GM19455 (cell line): Measurements from ENCODE around the gene ASXL2.
"Not testable (repeated sequence)": the region's sequence is repeated elsewhere in the genome, so short reads cannot be mapped to it uniquely, and the experiment has no call there.

Source experiments
- ATAC-seq: cut with Tn5 transposase; IDR thresholded peaks from one replicate; pipeline ENCODE4 v1.9.1; 2021; ENCODE audit not compliant: unreplicated experiment

Gene ASXL2

DNA sequence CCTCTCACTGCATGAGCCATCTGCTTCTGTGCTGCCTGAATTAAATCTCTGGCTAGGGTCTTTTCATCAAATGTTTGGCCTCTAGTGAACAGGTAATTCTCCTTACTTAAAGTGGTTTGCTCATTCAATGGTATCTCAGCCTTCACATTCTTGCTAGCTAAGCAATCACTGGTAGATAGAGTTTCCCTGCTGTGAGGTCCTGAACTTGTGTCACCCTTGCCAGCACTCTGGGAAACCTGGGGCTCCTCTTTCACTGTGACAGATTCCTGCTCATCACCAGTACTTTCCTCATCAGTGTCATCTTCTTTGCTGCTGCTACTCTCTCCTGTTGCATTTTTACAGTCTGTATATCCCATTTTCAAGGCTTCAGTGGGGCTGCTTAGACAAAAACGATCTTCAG is 135.8 kb downstream of the ASXL2 start:
- no peak for ATAC-seq

DNA sequence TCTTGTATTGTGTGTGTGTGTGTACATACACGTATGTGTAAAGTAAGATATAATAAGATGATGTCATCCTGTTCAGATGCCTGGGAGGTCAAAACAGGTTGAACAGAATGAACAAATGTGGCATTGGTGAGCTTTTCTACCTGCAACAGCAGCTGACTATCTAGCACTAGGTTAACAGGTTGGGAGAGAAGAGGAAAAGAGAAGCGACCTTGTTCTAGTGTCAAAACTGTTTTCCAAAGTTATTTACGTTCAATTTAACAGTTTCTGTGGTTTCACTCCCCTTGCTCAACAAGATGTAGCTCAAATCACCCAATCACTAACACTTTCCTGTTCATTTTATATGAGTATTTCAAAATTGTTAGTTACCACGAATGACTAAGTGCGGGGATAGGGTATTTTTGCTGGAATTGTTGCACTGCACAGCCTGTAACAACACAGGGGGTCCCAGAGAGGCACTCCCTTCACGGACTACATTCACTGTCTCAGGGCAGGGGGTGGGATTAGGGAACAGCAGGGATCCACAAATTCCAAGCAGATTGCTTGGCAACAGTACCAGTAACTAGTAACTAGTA is 137.4 kb downstream of the ASXL2 start:
- ATAC-seq: no peak

DNA sequence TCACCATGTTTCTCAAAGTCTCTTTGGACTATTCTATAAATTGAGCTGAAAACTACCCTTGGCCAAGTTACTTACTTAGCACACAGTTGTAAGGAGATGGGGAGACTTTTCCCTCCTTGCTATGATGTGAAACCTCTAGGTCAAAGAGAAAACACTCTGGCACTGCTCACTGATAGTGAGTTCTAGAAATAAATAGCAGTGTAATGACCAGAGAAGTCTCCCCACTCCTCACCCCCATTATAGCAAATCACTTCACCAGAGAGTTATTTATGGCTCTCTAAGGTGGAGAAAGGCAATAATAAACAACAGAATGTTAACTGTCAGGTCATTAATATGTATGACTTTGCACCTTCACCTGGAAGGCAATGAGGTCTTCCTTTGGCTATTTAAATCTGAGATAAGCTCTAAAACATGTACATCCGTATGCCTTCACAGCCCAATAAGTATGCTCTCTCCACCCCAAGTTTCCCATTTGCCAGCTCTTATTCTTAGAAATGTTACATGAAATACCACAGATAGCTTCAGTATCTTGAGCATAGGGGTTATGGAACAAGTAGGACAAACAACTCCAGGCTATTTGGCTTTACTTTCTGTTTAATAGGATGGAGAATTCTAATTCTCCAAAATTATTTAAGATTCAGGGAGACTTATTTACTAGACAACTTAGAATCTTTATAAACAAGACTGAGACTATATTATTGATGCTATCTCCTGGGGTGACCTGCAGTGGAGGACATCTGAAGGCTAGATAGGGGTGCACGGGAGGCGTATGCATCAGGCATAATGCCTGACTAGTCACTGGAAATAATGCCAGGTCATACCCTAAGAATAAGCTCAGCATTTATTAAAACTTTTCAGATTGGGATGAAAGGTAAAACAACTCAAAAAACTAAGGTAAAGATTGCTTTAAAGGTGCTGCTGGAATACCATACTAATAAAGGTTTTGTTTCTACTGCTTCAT is 139.6 kb downstream of the ASXL2 start:
- no peak for ATAC-seq

DNA sequence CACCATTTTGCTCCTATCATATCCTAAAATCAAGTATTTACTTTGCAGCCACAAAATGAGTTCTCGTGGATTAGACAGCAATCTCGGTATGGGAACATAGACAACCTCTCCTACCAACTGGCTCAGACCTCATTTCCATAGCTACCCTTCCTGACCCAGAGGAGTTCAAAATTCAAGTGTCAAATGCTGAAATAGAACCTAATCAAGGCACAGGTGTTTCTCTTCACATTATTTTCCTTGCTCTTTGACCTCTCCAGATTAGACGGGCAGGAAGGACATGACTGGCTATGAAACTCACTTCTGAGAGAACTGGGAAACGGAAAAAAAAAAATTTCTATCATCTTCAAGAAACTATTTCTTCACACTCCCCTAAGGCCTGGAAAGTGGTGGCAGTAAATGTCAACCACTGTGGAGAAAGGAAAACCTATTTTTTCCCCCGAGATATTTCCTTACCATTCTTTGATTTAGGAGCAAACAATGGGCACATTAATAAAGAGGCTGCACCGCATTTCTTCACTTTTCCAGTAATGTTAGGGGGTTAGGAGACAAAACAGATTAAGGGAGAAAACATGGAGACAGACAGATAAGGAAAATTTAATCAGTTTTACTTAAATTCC is 141.3 kb downstream of the ASXL2 start:
- ATAC-seq: no peak

DNA sequence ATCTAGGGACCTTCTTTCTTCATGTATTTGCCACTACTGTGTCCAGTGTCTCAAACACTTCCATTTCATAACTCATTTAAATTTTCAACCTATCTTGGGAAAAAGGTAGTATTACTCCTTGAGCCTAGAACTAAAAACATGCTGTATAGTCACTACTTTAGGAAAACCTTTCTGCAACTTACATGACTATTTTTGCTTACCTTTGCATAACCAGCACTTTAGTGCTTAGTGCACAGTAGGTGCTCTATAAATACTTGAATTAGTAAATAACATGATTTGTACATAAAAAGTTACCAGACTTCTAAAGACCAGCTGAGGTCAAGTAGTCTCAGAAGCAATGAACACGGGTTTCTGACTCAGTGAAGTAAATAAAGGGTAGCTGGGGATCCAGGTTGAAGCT is 142.5 kb downstream of the ASXL2 start:
- ATAC-seq: no peak

DNA sequence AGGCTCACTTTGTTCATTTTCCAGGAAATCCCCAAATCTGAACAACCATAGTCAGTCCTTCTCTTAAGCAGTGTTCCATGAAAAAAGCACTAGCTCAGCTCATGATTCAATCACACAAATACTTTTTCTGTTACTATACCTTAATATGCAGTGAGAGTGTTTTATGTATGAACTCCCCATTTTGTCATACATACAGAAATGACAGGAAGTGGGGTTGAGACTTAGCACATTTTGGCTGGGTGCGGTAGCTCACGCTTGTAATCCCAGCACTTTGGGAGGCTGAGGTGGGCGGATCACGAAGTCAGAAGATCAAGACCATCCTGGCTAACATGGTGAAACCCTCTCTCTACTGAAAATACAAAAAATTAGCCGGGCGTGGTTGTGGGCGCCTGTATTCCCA is 149.7 kb downstream of the ASXL2 start:
- ATAC-seq: no peak

DNA sequence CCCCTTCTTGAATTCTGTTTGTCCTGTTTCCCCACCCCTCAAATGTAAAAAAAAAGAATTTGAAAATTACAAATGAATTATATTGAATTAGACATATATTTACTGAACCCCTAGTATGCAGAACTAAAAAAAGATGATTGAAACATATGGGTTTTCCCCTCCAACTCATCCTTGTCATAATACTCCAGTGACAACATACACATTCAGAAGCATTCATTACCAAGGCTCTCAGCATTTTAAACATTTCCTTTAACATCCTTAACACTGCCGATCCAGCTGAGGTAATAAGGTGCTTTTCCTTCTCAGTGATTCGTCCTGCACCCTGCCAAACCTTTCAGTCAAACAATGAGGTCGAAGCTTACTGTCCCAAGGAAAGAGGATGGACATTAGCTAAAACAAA is 151.8 kb downstream of the ASXL2 start:
- ATAC-seq: no peak

DNA sequence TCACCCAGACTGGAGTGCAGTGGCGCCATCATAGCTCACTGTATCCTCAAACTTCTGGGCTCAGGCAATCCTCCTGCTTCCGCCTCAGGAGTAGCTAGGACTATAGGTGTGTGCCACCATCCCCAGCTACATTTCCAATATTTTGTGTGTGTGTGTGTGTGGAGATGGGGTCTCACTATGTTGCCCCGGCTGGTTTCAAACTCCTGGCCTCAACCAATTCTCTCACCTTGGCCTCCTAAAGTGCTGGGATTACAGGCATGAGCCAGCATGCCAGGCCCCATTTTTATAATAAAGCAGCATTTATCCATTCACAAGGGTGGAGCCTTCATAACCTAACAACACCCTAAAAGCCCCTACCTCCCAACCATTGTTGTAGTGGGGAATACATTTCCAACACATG is 152.4 kb downstream of the ASXL2 start:
- ATAC-seq: no peak

DNA sequence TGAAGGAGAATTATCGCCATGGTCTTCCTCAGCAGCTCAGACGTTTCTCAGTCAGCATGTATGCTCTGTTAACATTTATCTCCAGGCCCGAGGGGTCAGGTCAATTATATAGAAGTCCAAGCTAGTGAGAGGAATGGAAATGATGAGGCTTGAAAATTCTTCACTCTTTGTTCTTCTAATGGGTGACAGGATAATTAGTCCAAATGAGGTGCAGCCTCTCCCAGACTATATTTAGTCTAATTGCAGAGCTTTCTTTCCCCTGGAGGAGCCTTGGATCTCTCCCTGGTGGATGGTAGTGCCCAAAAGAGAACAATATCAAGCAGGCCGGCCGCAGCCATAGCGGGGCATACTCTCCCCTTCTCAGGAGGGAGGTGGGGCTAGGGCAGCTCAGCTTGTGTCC is 153.5 kb downstream of the ASXL2 start:
- no peak for ATAC-seq

DNA sequence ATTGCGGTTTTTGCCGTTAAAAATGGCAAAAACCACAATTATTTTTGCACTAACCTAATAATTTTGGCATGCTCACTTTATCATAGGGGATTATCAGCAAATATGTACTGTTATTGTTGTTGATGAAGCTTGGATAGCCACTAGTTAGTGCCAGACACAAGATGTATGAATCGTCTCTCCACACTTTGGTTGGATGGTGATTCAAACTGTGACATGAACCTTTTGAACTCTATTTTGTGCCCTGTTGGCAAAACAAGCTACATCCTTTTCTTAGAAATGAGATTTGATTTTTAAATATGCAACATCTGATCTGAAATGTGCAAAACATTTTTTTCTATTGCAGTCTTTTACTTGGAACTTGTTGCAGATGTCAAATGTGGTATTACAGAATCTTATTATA is 156.1 kb downstream of the ASXL2 start:
- ATAC-seq: no peak

DNA sequence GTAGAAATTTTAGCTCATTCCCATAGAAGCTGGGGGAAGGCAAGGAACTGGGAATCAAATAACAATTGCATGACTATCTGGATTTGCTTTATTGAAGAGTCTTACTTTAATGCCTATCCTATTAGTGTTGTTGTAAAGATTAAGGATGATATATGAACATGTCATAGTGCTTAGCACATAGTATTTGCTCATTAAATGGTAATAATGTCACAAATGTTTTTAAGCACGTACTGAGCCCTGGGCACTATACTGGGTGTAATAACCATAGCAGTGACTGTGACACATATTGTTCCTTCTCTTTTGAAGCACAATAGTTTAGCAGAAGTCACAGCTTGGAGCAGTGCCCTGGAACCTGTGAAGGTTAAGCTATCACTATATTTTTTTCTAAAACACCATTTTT is 157.7 kb downstream of the ASXL2 start:
- ATAC-seq: no peak

DNA sequence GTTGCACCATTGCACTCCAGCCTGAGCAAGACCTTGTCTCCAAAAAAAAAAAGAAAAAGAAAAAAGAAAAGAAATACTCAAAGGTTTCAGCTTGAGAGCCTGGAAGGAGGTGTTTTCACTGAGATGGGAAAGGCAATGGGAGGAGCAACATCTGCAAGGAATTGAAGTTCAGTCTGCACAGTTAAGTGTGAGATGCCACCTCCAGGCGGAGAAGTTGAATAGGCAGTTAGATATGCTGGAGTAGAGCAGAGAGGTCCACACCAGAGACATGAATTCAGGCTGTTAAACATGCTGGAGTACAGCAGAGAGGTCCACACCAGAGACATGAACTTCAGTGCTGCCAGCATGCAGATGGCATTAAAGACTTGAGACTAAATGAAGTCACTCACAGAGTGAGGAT is 163.5 kb downstream of the ASXL2 start:
- no peak for ATAC-seq

DNA sequence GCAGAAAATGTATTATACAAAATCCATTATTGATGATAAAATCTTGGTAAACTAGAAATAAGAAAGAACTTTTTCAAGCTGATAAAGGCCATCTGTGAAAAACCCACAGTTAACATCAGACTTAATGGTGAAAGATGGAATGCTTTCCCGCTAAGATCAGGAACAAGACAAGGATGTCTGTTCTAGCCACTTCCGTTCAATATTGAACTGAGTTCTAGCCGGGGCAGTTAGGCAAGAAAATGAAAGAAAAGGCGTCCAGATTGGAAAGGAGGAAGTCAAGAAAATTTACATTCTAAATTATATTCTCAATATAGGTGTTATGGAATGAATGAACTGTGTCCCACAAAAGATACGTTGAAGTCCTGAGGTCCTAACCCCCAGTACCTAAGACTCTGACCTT is 165.8 kb downstream of the ASXL2 start:
- no peak for ATAC-seq

DNA sequence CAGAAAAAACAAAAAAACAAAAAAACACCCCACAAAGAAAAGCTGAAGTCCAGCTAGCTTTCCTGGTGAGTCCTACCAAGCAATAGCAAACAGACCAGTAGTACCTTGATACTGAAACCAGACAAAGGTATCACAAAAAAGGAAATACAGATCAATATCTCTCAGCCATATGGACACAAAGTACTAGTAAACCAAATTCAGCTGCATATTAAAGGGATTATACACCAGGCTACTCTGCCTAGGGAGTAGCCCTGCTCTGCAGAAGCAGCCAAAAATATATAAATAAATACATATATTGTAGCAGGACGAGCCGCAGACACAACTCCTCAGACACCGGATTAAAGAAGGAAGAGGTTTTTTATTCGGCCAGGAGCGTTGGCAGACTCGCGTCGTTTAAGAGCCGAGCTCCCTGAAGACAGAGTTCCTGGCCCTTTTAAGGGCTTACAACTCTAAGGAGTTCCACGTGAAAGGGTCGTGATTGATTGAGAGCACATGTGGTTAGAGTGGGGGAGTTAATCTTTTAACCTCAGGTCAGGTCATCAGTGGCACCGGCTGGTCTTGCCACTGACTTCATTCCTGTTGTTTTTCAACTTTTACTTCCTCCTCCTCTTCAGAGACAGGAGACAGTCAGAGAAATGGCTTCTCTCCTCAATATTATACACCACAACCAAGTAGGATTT is 166.5 kb downstream of the ASXL2 start:
- ATAC-seq: no peak

DNA sequence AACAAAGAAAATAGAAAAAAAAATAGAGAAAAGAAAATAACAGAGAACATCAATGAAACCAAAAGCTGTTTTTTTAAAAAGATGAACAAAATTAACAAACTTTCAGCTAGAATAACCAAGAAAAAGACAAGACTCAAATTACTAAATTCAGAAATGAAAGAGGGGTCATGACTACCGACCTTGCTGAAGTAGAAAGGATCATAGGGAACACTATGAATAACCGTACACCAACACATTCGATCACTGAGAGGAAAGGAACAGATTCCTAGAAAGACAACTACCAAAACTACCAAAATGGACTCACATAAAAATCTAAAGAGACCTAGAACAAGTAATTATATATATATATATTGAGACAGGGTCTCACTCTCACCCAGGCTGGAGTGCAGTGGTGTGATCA is 167.5 kb downstream of the ASXL2 start:
- ATAC-seq: no peak

DNA sequence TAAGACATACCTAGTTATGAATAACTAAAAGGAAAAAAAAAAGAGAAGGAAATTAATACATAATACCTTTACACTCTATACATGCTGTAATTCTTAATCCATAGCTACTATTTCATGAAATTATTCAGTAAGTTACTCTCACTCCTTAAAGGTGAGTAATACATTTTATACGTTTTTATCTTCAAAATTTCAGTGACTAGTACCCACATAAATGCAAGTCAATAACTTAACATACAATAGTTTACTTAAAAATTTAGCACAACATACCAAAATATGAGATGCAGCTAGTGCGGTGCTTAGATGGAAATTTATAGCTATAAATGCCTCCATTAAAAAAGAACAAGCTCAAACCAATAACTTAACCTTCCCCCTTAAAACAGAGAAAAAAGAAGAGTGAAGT is 168.9 kb downstream of the ASXL2 start:
- ATAC-seq: no peak

DNA sequence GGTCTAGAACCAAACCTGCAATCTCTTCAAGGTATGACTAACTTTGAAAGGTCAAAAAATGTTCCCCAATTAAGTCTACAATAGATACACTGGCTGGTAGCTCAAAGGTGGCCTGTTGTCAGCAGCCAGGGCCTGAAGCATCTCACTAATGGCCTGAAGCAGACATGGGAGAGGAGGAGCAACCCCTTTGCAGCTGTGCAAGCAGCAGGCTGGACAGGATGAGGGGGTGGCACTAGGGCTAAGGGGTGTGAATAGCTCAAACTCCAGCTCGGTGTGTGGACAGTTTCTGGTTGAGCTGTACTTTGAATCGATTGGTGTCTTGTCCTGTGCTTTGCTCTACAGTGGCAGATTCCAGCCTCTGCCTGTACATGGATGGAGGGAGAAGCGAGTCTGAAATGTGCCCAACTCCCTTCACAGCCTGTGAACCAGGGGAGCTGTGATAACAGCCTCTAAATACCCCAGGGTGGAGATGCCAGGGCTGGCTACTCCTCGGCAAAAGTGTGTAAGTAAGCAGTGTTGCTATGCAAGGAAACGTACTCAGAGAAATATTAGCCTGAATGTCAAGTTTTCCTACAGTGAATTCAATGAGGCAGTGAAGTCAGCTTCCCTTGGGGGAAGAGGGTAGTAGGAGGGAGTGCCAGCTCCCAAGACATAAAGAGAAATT is 170.2 kb downstream of the ASXL2 start:
- ATAC-seq: no peak

DNA sequence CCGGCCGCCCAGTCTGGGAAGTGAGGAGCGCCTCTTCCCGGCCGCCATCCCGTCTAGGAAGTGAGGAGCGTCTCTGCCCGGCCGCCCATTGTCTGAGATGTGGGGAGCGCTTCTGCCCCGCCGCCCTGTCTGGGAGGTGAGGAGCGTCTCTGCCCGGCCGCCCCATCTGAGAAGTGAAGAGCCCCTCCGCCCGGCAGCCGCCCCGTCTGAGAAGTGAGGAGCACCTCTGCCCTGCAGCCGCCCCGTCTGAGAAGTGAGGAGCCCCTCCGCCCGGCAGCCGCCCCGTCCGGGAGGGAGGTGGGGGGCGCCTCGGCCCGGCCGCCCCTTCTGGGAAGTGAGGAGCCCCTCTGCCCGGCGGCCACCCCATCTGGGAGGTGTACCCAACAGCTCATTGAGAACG is 172.7 kb downstream of the ASXL2 start:
- ATAC-seq: not testable (repeated sequence)

DNA sequence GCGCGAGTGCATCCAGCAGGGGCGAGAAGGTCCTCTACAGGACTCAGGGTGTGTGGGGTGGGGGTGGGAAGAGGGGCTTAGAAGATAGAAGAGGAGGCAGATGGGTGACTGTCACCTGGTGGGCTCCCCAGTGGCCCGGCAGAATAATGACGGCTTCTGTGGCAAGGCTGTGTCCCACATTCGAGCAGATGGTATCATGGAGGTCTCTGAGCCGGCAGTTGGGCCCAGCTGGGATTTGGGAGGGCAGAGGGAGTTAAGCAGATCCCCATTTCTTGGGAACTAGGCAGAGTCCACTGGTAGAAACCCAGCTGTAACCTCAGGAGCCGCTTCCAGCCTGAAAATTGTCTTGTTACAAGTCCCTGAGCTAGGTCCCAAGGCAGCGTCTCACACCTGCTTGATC is 176.5 kb downstream of the ASXL2 start:
- no peak for ATAC-seq

DNA sequence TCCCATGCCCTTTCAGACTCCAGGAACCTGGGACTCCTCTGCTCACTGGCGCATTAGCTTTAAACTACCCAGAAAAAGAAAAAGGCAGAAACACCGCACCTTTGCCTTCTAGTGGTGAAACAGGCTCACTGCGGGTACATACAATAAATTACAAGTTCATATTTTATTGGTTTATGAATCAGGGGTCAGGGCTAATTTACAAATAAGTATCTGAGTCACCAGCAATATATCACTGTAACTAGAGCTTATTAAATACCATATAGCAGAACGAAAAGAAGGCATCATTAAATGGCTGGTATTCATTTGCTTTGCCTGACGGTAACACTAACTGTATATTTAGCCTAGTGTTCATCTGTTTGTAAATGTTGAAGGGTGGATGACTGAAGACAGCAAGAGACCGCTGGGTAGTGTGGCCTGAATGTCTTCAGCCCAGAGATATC is 178.0 kb downstream of the ASXL2 start:
- no peak for ATAC-seq

DNA sequence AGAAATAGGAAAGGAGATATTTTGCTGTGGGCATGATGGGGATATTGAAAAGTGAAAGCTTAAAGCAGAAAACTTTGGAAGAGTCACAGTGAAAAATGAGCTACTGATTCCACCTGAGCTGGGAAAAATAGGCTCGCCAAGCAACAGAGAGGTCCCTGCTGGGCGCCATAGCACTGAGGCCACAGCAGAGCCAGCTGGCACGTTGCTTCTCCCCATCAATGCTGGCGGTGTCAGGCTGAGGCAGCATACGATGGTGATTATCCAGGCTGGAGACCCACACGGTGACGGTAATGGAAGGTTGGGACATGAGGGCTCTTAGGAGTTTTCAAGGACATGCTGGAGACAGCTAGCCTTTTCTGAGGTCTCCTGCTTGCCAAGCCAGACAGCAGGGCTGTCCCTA is 179.1 kb downstream of the ASXL2 start:
- no peak for ATAC-seq
